NCI-H2081 (cell line): ENCODE measurements around the gene TAF1C.

Experiments
- DNase-seq, 2 experiments: peaks; one replicate each; lab custom pipeline; 2025; lab: John Stamatoyannopoulos, UW

TAF1C gene

GRCh38 chr16:84183911-84184591, 2.8 kb downstream of the TAF1C start:
- no peak for DNase-seq

DNA sequence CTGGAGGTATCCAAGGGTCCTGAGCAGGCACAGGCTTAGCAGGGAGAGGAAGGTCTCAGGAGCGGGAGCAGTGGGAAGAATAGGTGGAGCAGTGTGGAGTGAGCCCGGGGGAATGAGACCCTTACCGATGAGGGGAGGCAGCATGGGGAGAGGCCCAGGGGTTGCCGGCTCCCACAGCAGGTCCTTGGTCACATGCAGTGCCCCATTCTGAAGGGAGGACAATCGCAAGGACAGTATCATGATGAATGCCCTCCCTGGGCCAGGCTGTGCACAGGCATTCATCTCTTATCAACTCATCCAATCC, 3.3 kb downstream of the TAF1C start:
- no peak for DNase-seq

DNA sequence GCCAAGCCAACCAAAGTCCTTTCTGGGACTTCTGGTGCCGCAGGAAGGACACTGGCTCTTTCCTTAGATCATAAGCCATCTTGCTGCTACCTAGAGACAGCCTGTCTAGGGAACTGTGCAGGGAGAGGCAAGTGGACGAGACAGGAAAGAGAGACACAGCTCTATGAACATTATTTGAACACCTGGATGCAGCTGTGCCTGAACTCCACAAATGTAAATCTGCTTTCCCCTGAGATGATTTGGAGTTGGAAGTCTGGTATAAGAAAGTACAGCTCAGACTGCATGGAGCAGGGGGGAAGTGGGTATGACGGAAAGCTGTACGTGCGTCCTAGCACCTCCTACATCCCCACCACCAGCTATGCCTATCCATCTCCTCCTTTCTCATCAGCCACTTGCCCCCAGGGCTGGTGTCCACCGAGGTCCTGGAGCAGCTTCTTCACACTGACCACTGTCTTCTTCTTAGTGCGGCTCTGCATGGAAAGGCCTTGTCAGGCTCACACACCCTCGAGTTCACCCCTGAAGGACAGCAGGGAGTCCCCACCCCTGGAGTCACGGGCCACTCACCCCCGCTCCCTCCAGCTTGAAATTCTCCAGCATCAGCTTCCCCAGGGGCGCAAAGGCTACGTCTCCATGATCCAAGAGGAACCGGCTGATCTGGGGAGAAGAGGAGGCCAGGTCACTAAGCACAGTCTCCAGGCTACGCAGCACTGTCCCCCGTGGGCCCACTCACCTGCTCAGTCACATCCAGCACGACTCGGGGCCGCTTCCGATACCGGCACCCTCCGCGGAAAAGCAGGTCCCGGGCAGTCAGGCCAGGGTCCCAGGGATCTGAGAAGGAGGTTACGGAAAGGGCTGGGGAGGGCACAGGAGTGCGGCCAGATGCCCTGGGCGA, 3.9 kb downstream of the TAF1C start:
- no peak for DNase-seq

- DNase-seq: no peak
Measured at GRCh38 chr16:84182104-84182503, 4.8 kb downstream of the TAF1C start.

DNA sequence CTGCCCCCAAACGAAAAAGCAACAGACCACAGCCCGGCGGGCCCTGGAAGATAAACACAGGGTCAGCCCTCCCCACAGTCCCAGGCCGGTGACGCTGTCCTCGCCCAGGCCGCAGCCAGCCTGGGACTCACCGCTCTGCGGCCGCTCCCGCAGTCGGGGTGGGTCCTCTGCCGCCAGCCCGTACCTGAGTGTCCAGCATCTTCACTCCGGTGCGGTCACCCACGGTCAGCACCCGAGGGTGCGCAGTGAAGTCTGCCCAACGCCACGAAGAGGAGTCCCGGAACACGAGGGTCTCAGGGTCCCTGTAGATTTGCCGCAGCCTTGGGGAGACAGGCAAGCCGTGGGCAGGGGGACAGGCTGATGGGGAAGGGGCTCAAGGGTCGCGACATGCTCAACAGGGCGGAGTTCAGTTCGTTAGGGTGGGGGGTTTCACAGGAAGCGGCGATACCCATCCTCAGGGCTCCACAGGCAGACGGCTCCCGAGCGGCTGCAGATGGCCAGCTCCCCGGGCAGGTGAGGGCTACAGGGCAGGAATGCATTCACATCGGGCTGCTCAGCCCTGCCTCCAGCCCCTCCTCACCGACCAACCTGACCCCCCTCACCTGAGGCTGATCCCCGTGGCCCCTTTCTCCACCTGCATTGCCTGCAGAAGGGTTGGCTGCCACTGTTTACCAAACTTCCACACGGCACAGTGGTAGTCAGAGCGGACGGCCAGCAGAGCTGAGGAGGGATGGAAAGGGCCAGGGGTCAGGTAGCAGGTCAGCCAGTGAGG, 5.5 kb downstream of the TAF1C start:
- no peak for DNase-seq

GRCh38 chr16:84180519-84181140, 6.2 kb downstream of the TAF1C start:
- DNase-seq: no peak

GRCh38 chr16:84179612-84180320, 7.1 kb downstream of the TAF1C start:
- no peak for DNase-seq

- DNase-seq: no peak
Measured at GRCh38 chr16:84178892-84179611, 7.8 kb downstream of the TAF1C start.

DNA sequence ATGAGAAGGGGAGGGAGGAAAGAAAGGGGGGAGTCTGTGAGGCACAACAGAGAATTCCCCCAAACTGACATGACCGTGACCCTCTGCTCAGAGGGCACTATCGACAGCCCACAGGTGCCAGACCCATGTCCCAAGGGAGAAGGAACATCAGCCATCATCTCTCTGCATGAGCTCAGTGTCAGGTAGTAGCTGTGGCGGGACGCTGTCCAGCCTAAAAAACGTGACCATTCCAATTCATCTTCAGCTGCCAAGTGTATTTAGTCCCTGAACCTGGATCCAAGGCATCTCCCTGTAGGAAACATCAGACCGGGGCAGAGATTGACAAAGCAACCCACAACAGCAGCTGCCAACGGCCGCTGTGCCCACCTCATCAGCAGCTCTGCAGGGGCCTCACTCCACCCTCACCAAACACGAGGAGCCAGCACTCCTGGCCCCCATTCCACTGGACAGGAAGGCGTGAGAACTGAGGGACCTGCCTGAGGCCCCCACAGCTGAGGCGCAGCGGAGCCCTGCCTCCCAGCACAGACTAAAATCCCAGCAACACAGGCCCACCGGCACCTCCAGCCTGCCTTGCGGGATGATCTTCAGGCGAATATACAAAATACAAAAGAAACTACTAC, 8.6 kb downstream of the TAF1C start:
- DNase-seq: no peak

GRCh38 chr16:84177741-84178073, 9.2 kb downstream of the TAF1C start:
- no peak for DNase-seq

DNA sequence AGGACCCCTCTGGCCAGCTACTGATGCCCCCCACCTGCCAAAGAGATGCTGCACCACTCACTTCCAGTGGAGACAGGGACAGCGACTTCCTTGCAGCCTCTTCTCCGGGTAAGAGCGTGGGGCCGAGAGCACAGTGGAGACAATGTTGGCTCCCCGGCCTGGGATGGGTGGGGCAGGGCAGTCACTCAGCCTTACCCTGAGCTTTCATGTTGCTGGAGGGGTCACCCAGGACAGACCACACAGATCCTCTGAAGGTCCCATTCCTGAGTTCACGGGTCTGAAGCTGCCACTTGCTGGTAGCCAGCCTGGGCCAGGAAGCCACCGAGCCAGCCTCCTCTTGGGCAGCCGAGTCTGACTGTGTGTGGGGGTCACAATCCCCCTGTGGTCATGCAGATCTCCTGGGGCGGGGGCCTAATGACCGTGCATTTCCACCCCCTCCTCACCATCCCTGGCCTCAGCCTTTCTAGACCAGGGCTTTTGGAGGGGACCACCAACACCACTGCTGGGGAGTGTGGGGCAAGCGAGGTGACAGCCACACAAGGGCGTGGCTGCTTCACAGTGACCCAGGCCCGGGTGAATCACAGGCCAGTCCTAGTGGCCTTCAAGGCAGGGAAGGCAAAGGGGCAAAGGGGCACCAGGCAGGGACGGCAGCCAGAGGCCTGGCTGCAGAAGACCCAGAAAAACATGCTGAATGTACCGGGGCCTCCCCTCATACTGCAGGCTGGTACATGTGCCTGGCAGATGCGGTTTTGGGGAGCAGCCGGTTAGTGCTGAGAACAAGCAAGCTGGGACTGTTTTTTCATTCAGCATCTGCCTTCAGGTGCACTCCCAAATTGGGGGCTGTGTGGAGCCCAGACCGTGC, 10.4 kb downstream of the TAF1C start:
- DNase-seq: no peak

- DNase-seq: peak; percentile 59 to 62
Measured at GRCh38 chr16:84175350-84176081, 11.3 kb downstream of the TAF1C start.

- DNase-seq: no peak
Measured at GRCh38 chr16:84174396-84174795, 12.5 kb downstream of the TAF1C start.

DNA sequence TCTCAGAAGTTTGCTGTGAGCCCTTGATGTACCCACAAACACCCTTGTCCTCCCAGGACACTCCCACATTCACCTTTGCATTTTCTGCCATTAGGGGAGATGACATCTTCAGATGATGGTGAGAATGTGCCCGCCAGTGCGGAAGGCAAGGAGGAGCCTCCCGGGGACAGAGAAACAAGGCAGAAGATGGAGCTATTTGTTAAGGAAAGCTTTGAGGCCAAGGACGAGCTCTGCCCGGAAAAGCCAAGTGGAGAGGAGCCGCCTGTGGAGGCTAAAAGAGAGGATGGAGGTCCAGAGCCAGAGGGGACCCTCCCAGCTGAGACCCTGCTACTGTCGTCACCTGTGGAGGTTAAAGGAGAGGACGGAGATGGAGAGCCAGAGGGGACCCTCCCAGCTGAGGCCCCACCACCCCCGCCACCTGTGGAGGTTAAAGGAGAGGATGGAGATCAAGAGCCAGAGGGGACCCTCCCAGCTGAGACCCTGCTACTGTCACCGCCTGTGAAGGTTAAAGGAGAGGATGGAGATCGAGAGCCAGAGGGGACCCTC, 17.0 kb downstream of the TAF1C start:
- no peak for DNase-seq

GRCh38 chr16:84166796-84167695, 19.8 kb downstream of the TAF1C start:
- DNase-seq: no peak

GRCh38 chr16:84165746-84166145, 21.1 kb downstream of the TAF1C start:
- no peak for DNase-seq

- DNase-seq: no peak
Measured at GRCh38 chr16:84161801-84162200, 25.1 kb downstream of the TAF1C start.

GRCh38 chr16:84161037-84161436, 25.8 kb downstream of the TAF1C start:
- DNase-seq: no peak
